ENCODE measurements around the gene PADI2.
A peak's percentile ranks its signal among the peaks of the same experiment; 100 is the strongest.

The PADI2 gene

DNA sequence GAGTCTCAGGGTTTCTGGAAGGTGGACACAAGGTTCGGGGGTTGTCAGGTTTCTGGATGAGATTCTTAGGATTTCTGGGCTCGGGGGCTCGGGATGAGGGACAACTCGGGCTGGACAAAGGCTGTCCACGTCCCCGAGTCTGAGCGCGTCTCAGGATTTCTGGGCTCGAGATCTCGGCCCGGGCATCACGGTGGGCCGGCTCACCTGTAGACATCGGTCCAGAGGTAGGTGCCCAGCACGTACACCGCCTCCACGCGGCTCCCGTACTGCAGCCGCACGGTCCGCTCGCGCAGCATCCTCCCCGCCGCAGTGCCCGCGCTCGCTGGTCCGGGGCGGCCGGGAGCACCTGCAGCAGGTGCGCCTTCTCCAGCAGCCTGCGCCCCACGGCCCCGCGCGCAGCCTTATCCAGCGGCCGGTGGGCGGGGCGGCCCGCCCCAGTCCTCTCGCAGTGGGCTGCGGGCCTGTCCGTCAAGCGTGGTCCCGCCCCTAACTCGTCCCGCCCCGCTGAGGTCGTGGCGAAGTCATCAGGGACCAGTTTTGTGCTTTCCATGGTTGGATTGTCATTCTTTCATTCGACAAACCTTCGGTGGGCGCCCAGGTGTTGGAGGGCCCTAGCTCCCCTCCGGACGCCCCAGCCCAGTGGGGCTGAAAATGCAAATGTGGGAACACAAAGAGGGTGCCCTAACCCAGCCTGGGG is at the start of gene PADI2:
TSS of gene PADI2 (minus strand) at position 376 of the 697 bp plus-strand sequence. CDS start at position 296, 80 bp downstream.
- peak in 1 of 2 donors; percentile 8 for DNase-seq (ENCODE audit: low read depth in 2 of 2)

DNA sequence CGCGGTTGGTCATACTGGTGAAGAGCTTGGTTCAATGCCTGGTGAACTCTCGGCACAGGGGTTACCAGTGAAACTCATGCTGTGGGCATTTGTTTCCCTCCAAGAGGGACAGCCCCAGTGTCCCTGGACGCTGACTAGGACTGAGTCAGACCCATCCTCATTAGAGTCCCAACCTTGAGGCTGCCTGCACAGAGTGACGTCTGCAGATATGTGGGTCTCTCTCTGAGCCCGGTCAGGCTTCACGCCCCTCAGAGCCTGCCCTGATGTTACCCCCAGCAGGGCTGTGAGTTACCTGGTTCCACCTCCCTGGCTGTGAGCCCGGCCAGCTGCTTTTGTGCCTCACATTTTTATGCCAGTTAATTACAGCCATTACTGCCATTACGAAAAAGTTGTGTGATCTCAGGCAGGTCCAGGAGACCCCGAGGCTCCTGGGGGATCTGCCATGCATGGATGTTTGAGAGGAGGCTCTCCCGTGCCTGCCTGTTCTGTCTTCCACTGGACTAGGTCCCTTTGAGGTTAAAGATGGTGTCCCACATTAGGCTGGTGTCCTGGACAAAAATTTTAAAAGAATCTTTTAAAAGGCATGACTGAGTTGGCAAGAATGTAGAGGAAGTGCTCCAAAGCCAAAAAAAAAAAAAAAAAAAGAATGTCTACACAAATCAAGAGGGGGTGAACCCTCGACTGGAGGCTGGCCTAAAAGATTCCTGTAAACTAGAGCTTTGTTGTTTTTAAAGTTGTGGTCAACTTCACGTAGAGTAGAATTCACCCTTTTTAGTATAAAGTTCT is 49.0 kb upstream of the PADI2 start:
- no peak for DNase-seq (ENCODE audit: low read depth in 2 of 2)

DNA sequence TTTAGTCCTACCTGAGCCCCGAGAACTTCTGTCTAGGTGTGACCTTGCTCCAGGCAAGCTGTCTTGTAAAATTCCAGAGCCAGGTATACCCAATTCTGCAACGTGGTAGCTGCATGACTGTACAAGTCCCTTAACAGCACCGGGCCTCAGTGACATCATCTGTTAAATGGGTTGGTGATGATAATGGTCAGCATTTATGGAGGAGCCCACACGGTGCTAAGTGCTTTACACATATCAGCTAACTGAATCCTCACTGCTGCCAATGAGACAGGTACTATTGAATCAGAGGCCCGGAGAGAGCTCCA is 48.5 kb upstream of the PADI2 start:
- no peak for DNase-seq (ENCODE audit: low read depth in 2 of 2)

DNA sequence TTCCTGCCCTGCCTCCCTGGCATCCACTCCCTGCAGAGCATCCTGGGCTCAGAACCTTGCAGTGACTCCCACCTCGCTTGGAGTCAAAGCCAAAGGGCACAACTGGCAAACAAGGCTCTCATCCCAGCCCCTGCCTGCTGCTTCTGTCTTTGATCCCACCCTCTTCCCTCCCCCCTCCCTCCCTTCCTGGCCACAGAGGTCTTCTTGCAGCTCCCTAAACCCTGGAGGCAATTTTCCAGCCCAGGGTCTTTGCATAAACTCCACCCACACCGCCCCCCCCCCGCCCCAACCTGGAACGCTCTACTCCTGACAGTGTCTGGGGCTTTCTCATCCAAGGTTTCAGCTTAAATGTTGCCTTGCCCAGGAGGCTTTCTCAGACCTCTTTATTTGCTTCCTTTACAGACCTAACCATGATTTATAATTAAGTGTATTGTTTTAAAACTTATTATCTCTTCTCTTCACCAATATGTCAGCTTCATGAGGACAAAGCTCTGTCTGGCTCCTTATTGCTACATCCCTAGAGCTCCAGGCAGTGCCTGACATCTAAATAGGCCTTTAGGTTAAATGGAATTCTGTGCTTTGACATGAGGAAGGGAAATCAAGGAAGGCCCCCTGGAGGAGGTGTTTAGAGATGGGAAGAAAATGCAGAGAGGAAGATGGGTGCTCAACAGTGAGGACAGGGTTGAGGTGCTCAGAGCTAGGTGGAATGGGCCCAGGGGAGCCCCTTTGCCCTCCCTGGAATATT is 48.0 kb upstream of the PADI2 start:
- DNase-seq (ENCODE audit: low read depth in 2 of 2), result no peak

DNA sequence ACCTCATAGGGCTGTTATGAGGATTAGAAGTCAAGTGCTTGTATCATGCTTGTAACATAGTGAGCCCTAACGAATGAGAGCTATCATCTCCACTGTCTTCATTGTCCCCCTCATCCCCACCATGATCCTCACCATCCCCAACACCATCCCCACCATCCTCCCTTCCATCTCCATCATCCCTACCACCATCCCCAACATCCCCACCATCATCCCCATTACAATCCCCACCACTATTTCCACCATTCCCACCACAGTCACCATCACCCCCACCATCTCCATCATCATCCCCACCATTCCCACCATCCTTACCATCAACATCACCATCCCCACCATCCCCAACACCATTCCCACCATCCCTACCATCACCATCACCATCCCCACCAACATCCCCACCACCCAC is 46.6 kb upstream of the PADI2 start:
- no peak for DNase-seq (ENCODE audit: low read depth in 2 of 2)

DNA sequence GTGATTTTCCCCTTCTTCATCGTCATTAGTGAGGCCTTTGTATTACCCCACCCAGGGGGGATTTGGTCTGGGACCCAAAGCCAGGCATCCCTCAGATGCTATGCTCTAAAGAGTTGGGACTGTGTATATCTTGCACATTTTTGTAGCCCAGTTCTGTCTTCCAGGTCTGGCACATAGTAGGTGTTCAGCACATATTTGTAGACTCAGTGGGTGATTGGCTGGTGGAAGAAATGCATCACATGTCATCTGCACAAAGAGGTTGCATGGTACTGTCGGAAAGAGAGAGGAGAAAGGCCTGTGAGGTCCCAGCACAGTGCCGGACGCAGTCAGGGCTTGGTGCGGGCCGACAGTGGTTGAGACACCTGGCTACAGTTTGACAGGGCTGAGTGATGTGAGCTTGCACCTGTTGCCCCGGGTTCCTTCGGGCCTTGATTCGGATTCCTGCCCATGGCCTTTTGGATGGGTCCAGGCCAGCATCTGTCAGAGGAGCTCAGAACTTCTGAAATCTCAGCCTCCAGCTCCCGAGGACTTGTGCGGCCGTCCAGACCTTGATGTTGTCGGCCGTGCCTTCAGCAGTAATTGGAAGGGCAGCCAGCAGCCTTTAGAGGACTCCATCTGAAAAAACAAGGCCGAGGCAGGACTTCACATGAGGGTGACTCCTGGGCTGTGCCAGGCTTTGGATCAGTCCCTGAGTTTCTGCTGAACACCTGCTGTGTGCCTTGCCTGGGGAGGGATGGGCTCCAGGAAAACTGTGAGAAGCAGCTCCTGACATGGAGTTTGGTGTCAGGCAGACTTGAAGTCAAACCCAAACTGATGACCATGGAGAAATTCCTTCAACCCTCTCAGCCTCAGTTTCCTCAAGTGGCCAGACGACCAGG is 44.8 kb upstream of the PADI2 start:
- DNase-seq (ENCODE audit: low read depth in 2 of 2), result no peak

DNA sequence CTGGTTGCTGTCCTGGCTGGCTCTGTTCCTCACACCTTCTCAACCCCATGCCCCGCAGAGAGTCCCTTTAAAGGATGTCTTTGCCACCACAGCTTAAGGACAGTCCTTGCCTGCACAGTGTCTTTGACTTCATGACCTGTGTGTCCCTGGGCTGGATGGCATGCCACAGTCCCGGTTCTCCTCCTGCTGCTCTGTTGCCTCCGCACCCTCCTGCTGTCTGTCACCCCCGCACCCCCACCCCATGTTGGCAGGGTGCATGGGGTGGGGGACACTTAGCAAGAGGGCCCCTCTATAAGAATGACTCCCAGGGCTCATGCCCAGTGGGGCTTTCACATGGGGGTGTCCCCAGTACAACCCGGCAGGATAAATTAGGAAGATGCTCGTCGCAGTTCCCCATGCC is 44.1 kb upstream of the PADI2 start:
- DNase-seq (ENCODE audit: low read depth in 2 of 2), result no peak

DNA sequence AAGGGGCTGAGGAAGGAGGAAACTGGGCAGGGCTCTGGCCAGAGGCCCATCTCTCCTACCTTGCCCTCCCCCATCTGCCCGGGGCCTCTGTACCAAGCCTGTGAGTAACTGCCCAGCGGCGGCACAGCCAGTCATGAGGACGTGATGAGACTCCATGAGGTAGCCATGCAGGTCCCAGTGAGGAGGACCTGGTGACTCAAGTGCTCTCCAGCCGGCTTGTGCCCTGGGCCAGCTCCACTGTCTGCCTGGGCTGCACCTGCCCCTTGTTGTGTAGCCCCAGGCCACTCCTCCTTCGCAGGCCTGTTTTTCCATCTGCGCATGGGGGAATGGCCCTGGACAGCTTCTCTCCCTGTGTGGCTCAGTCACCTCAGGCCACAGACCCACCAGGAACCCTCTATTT is 43.7 kb upstream of the PADI2 start:
- DNase-seq (ENCODE audit: low read depth in 2 of 2), result no peak

DNA sequence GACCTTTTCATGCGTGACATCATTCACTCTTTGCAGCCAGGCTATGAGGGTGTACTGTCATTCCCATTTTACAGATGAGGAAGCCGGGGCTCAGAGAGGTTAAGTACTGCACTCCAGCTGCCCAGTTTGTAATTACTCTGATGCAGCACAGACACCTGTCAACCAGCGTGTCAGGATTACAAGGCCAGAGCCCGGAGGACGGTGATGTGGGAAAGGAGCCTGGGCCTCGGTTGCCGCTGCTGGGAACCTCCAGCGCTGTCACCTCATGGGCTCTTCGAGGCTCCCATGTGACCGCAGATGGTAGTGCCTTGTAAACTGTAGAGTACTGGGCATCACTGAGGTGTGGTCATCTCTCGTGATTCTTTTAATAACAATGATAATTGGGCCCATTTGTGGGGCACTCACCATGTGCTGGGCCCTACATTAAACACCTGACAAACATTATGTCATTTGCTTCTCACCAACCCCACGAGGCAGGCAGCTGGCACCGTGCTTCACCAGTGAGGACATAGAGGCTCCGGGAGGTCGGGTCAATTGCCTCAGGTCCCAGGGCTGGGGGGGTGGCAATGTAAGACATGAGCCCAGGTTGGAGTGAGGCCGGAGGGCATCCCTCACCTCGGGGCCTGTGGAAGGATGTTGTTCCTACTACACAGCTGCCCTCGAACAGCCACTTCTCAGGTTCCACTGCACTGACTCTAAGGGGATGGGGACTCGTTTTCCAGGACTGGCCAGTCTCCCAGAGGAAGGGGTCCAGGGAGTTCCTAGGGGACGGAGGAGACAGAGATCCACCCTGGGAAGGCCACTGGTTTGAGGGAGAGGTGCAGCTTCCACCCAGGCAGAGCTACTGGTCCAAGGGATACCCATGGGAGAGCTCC is 42.9 kb upstream of the PADI2 start:
- no peak for DNase-seq (ENCODE audit: low read depth in 2 of 2)

DNA sequence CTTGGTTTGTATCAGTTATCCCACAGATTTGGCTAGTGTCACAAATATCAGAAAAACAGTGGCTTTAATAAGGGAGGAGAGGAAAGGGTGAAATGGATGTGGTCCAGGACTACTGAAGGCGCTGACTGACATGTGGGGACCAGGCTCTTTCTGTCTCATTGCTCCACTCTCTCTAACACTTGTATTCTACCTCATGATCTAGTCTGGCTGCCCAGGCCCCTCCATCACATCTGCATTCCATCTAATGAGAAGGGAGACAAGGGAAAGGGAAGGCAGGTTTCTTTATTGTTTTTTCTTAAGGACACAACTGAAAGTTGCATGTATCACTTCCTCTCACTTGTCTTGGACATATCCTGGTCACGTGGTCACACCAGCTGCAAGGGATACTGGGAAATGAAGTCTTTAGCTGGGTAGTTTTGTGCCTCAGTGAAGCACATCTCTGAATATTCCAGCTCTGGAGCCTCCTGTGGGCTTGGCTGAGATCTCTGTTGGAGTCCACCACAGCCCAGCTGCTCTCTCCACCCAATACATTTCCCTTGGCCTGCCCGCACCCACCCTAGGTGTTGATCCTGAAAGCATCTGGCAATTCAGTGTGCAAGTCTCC is 42.0 kb upstream of the PADI2 start:
- DNase-seq (ENCODE audit: low read depth in 2 of 2), result no peak

DNA sequence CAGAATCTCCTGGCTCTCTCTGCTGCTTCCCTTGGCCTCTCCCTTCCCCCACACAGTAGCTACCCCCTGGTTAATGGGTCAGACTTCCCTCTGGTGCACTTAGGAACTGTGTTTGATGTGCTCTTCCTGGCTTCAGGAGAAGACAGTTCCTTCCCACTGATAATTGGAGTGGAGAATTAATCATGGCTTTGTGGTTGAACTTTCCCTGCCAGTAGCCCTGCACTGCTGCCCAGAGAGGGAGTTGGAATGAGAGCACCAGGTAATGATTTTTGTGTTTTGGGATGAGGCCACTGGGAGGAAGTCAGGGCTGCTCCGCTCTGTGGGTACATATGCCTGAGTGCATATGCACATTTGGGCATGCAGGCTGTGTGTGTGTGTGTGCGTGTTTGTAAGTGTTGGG is 39.7 kb upstream of the PADI2 start:
- DNase-seq (ENCODE audit: low read depth in 2 of 2), result no peak

DNA sequence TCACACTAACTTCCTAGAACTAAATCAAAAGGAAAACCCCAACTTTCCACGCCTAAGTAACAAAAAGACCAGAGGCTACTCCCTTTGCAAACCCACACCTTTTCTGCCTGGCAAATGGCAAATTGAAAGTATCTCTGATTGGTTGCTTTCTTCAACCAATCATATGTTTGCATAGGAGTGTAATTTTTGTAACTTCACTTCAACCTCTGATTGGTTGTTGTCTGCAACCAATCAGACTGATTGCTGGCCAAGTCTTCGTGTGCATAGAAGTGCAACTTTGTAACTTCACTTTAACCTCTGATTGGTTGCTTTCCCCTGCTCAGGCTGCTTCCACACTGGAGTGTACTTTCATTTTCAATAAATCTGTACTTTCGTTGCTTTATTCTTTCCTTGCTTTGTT is 36.9 kb upstream of the PADI2 start:
- no peak for DNase-seq (ENCODE audit: low read depth in 2 of 2)

DNA sequence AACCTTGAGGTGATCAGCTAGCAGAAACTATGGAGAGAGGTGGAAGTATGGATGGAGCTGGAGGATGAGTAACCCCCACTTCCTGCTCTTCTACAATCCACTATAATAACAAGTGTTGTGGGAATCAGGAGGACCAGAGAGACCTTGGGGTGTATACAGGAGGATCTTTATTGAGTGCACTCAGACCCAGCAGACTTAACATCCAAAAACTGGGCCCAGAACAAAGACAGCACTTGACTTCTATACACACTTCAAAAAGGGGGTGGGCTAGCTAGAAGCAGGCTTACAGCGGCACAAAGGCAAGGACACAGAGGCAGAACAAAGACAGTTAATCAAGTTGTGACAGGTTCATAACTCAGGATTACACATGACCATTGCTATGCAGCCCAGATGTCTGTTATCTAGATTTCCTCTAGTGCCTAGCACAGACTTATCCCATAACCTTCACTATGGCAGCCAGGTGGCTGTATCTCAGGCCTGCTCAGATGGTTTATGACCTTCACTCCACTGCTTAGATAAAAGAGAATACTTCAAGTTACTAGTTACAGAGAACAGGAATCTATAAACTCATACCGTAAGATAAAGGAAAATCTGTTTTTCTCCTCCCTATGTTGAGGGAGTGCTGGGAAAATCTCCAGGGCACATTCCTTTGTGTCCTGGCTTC is 36.1 kb upstream of the PADI2 start:
- no peak for DNase-seq (ENCODE audit: low read depth in 2 of 2)

DNA sequence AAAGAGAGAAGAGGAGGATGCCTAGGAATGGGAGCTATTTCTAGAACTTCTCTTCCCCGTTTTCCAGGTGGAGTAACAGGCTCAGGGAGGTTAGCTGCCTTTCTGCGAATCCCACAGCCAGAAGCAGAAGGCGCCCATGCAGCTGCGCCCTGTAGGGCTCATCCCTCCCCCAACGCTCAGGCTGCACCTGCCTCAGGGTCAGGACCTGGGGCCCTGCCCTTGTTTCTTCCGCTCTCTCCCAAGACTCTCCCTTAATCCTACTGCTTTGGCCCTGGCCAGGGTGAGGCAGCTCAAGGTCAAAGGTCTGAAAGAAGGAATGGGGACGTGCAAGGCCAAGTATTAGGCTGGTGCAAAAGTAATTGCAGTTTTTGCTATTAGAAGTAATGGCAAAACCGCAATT is 30.5 kb upstream of the PADI2 start:
- no peak for DNase-seq (ENCODE audit: low read depth in 2 of 2)

DNA sequence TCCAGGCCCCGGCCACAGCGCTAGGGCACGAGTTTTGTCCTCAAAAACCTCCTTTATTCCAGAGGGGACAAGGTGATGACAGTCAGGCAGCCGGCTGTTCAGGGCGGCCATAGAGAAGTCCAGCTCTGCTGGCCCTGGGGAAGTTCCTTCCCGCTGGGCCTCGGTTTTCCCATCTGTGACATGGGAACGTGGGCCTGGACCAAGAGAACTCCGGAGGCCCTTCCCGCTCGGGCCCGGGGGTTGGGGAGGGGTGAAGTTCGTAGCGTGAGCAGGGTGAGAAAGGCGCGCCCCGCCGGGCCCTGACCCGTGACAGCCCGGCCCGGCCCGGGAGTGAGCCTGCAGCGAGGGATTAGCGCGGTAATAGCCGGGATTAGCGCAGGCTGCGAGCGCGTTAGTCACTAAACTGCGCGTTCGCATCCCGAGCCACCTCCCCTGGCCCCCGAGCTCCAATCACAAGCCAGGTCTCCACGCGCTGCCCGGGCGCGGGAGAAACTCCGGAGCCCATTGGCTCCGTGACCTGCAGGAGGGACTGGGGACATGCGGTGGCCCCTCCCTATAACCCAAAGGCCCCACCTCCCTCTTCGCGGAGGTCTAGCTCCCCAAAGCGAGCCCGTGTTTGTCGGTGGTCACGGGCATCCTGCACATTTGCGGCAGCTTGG is 29.8 kb upstream of the PADI2 start:
- DNase-seq (ENCODE audit: low read depth in 2 of 2), result no peak

DNA sequence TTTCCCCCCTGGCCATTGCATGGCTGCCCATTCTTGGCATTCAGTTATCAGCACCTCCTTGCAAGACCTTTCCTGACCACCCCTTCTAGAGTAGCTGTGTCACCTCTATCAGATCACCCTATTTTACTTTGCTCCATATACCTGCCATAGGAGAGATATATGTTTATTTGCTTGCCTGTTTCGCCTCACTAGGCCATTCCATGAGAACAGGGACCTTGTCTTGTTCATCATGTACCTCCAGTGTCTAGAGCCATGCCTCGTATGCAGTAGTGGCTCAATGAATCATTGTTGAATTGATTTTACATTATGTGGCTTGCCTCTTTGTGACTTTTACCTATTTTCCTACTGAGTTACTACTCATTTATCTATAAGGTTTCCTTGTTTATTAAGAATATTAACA is 26.4 kb upstream of the PADI2 start:
- no peak for DNase-seq (ENCODE audit: low read depth in 2 of 2)

DNA sequence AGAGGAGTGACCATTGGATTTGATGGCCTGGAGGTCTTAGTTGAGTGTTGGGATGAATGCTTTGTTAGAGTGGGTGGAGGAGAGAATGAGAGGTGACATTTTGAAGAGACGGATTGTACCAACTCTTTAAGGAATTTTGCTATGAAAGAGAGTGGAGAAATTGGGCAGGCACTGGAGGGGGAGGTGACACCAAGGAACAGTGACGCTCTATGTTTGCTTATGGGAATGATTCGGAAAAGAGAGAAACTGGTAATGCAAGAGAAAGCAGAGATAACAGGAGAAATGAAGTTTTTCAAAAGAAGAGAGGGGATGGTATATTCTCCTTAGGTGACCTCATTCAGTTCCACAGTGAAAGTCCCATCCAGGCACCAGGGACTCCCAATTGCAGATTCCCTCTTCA is 24.5 kb upstream of the PADI2 start:
- DNase-seq (ENCODE audit: low read depth in 2 of 2), result no peak

DNA sequence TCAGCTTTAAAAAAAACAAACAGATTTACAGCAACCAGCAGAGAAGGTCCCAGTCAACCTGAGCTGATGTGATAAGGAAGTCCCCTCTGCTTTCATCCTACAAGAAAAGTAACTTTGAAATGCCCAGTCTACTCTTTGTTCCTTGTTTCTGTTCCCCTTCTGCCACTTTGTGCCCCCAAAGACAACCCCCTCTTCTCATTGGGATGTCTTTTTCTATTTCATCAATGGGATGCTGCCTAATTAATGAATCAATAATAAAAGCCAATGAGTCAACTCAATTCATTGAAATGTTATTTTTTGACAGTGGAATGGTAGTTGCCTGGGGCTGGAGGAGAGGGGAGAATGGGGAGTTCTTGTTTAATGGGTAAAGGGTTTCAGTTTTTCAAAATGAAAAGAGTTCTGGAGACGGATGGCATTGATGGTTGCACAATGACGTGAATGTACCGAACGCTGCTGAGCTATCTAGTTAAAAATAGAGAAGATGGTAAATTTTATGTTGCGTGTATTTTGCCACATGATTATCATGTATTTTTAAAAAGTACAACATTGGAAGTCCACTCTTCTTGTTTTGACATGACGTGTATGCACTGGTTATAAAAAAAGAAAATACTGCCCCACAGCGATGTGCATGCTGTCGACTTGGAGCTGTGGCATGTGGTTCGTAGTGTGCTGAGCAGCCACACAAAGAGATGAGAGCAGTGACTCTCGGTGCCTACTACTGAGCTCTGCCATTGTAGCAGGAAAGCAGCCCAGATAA is 22.4 kb upstream of the PADI2 start:
- no peak for DNase-seq (ENCODE audit: low read depth in 2 of 2)

DNA sequence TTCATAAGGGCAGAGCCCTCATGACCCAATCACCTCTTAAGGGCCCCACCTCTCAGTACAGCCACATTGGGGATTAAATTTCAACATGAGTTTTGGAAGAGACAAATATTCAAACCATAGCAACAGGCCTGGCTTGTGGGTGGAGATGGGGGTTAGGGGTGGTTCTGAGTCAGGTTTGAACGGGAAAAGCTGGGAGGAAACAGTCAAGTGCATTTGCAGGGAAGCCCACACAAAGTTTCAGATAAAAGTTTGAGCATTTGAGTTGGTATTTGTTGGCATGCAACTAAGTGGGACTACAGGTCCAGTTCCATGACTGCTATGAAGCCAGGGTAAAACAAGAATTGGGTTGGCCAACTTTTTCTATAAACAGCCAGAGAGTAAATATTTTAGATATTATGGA is 21.0 kb upstream of the PADI2 start:
- DNase-seq (ENCODE audit: low read depth in 2 of 2), result no peak

Measured in stimulated activated CD8-positive, alpha-beta memory T cell treated with anti-CD3 and anti-CD28 coated beads, Interleukin-7, amount 100 ng/mL, for 1 hour (primary cell).